HL-60/S4 treated with retinoic acid at 250 ng/mL for 4 days and 3 days (cell line): Measurements from ENCODE around the gene SPRED2.

Source experiments
- in situ Hi-C: fragments of 300-500 bp; cut with MboI; formaldehyde crosslinking; loops from 2 replicates; pipeline ENCODE4 v1.7.0; 2022; ENCODE audit warnings: low sequenced_read_pairs

Gene SPRED2

DNA sequence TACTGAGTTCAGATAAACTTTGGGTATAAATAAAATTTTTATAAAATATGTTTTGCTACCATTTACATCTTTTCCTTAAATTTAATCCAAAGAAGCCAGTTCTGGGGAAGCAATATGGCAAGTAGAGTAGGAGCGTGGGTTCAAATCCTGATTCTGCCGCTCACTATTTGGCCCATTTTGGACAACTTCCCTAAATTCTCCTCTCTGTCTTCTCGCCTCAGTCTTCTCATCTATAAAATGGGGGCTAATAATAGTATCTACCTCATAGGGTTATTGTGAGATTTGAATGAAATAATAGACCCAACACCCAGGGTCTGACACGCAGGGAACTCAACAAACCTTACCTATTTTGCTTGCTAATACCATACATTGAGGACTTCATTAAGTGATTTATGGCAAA is 145.0 kb downstream of the SPRED2 start:
- in situ Hi-C loops: no loop called here

GRCh38 chr2:65282477-65283053 is 149.8 kb downstream of the SPRED2 start:
- in situ Hi-C loops: no loop called here

- in situ Hi-C loops: no loop called here
Observed at GRCh38 chr2:65281627-65282351, 150.6 kb downstream of the SPRED2 start.

GRCh38 chr2:65279756-65280155 is 152.6 kb downstream of the SPRED2 start:
- in situ Hi-C loops: no loop called here

GRCh38 chr2:65278531-65278981 is 153.8 kb downstream of the SPRED2 start:
- in situ Hi-C loops: no loop called here

- in situ Hi-C loops: no loop called here
Observed at GRCh38 chr2:65277791-65278483, 154.5 kb downstream of the SPRED2 start.

- in situ Hi-C loops: no loop called here
Observed at GRCh38 chr2:65277118-65277517, 155.3 kb downstream of the SPRED2 start.

DNA sequence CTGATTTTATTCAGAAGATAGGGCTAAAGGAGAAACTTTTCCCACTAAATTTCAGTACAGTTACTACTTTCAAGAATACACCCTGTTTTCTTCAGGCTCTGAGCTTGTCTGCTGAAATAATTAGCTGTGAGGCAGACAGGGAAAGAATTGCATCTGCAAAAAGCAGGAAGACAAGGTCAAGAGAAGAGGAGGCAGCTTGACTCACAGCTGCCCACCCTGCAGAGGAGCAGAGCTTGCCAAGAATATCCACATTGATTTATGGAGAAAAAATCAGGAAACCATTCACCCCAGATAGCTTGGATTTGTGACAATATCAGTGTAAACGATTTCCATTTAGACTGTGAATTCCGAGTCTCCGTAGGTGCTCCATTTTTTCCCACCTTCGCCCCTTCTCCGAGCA is 155.8 kb downstream of the SPRED2 start:
- in situ Hi-C loops: no loop called here

DNA sequence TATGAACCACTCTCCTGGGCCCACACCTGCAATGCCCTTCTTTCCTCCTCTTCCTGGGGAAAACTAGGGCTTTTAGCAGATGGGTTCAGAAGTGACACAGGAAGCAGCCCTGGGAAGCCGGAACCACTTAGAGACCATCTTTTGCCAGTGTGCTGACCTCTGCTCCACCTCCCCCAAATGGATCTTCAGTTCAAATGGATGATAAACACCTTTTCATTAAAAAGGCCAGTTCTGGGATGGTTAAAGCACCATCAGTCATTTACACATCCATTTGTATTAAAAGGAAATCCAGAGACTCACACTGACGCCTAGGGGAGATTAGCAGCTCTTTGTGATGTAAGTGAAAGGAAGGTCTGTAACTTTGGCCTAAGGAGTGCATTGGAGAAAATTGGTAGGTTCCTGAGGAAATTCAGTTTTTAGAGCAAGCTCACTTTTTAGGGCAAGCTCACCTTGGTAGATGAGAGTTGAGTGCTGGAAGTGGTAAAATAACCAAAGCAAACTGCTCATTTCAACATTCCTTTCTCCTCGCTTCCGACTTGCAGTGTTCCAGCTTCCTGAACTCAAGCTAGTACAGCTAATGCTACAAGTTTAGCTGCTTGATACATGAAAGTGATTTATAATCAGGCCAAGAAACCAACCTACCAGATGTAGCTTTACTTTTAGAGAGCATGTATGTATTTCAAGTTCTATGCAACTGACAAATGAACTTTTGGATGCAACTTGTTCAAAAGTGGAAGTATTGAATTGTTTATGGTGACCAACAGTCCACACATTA is 157.1 kb downstream of the SPRED2 start:
- in situ Hi-C loops: no loop called here

DNA sequence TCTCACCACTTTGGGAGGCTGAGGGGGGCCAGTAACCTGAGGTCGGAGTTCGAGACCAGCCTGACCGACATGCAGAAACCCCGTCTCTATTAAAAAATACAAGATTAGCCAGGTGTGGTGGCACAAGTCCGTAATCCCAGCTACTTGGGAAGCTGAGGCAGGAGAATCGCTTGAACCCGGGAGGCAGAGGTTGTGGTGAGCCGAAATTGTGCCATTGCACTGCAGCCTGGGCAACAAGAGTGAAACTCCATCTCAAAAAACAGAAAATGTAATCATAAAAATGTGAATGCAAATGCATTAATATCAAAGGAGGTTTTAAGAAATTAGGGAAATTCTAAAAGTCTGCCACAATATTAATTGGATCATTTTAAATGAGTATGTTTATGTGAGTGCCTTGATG is 159.1 kb downstream of the SPRED2 start:
- in situ Hi-C loops: no loop called here

GRCh38 chr2:65268957-65269356 is 163.4 kb downstream of the SPRED2 start:
- in situ Hi-C loops: loop anchor here (10.0 kb wide), 1 partner anchor 296 kb away; no protein-coding TSS in a partner anchor

GRCh38 chr2:65267008-65267407 is 165.4 kb downstream of the SPRED2 start:
- in situ Hi-C loops: loop anchor here (10.0 kb wide), 1 partner anchor 298 kb away; no protein-coding TSS in a partner anchor

GRCh38 chr2:65265671-65266045 is 166.7 kb downstream of the SPRED2 start:
- in situ Hi-C loops: loop anchor here (10.0 kb wide), 1 partner anchor 299 kb away; no protein-coding TSS in a partner anchor

DNA sequence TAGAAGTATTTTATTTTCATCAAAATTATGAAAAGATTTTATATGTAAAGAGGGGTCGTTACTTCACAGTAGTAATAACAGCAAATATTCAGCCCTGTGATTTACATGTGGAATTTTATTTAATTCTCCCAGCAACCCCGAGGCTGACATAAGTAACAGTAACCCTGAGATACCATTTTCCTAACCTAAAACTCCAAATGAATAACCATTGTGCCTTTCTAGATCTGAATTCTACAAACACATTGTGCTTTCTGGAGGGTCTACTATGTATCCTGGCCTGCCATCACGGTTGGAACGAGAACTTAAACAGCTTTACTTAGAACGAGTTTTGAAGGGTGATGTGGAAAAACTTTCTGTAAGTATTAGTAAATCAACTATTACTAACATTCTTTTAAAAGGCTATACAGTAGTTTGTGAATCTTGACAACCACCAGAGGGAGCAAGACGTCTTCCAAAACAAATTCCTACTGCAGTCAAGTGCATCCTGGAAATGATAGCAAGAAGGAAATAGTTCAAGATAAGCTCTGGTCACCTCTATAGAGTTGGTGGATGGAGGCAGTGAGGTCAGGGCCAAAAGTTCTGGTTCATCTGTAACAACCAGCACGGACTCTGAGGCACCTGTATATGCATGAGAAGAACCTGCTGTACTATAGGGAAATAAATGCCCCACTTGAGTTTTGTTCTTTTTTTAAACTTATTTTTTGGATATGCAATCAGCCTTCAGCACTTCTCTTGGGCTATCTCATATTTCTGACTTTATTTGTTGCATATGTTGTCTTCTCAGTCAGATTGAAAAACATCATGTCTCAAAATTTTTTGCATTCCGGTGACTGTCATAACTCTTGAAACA is 167.4 kb downstream of the SPRED2 start:
- in situ Hi-C loops: loop anchor here (10.0 kb wide), 1 partner anchor 300 kb away; no protein-coding TSS in a partner anchor

DNA sequence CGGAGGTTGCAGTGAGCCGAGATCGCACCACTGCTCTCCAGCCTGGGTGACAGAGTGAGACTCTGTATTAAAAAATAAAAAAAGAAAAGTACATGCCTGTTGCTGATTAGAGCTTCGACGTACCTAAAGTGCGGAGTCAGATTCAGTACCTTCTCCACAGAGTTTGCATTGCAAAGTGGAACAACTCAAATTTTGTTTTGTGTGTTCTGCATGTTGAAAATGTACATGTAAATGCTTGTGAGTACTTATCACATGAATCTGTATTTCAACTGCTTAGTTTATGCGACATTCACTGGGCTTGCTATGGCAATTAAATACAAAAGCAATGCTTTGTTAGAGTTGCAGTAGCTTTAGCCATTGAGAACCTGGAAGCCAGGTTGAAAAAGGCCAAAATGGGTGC is 168.4 kb downstream of the SPRED2 start:
- in situ Hi-C loops: loop anchor here (10.0 kb wide), 1 partner anchor 301 kb away; no protein-coding TSS in a partner anchor

DNA sequence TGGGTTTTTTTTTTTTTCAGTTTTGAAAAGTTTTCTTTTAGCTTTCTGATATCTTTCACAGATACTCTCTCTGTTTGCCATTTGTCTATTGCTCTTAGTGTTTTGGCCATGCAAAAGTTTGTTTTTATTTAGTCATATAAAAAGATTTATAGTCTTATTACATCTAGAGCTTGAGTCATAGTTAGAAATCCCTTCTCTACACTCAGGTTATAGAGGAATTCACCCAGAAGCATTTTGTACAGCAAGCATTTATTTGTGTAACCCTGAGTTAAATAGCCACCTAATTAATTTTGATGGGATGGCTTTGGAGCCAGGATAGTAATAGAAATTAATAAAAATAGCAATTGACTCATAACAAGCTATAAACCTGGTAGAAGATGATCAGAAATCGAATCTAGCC is 169.1 kb downstream of the SPRED2 start:
- in situ Hi-C loops: loop anchor here (10.0 kb wide), 1 partner anchor 302 kb away; no protein-coding TSS in a partner anchor

GRCh38 chr2:65261676-65262075 is 170.7 kb downstream of the SPRED2 start:
- in situ Hi-C loops: loop anchor here (10.0 kb wide), 1 partner anchor 303 kb away; no protein-coding TSS in a partner anchor
